ENCODE data around the gene CSF2RB.
"Not testable (repeated sequence)": the region's sequence is repeated elsewhere in the genome, so short reads cannot be mapped to it uniquely, and the experiment has no call there.

Gene CSF2RB

GRCh38 chr22:36968249-36968964 lies 55.0 kb downstream of the CSF2RB start:
- DNase-seq (ENCODE audit: low spot score): no peak

DNA sequence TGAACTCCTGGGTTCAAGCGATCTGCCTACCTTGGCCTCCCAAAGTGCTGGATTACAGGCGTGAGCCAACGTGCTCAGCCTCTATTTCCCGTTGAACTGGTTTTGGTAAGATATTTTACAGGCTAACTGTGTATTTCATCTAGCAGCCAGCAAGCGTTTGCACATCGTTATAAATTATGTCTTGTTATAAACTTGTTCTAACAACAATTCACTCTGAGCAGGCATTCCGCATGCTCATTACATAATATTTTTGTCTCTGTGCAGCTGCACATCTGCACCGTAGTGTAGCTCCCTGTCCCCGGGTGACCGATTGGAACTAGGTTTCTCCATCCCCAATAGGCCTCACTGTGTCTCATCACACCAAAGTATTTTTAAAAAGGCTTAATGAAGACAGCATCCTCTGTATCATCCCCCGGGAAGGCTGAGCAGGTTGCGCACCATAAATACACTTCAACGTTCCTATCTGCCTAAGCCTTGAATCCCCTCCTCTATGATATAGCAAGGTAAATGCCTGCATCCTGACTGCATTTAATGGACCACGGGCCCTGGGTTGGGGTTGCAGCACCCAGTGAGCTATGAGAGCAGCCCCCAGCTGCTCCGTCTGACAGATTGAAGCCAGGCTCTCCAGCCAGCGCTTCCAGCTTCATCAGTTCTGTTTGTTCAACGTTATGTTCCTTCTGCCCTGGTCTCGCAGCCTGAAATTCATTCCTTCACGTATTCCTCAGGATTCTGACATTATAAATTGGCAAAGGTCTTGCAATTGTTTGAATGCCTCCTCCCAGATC lies 58.1 kb downstream of the CSF2RB start:
- DNase-seq (ENCODE audit: low spot score): no peak

- DNase-seq (ENCODE audit: low spot score): no peak
Observed at GRCh38 chr22:36976606-36977005, 63.2 kb downstream of the CSF2RB start.

DNA sequence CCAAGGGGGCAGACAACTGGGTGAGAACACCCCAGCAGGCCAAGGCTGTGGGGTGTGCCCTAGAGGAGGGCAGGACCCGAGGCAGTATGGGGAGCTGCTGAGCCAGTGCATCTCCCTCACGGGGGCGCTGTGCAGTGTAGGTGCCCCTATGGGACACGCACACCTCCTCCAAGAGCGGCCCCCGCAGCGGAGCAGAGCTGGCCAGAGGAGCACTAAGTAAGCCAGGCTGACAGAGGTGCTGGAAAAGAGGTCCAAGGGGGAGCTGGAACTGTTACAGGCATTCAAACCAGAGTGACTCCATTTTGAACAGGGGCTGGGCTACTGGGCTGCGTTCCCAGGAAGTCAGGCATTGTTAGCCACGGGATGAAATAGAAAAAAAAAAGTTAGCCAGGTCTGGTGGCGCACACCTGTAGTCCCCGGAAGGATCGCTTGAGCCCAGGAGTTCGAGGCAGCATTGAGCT lies 64.0 kb downstream of the CSF2RB start:
- DNase-seq (ENCODE audit: low spot score): no peak

- peak; percentile 98 for DNase-seq (ENCODE audit: low spot score)
Observed at GRCh38 chr22:36977947-36978660, 64.7 kb downstream of the CSF2RB start.

DNA sequence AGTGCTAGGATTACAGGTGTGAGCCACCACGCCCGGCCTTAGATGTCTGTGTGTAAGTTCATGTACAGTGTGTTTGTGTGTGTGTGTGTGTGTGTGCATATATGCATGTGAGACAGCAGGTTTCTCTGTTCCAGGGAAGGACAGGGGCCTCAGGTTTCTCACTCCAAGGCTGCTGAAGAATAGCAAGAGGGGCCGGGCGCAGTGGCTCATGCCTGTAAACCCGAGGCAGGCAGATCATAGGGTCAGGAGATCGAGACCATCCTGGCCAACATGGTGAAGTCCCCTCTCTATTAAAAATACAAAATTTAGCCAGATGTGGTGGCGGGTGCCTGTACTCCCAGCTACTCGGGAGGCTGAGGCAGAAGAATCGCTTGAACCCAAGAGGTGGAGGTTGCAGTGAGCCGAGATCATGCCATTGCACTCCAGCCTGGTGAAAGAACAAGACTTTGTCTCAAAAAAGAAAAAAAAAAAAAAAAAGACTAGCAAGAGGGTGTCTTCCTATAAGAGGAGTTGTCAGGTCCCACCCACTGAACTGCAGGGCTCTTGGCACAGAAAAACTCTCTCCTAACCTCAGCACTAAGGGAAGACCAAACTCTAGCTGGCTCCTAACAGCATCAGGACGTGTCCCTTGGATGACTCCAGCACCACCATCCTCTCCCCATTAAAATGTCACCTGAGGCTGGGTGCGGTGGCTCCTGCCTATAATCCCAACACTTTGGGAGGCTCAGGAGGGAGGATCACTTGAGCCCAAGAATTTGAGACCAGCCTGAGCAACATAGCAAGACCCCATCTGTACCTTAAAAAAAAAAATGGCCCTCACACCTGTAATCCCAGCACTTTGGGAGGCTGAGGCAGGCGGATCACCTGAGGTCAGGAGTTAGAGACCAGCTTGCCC lies 65.8 kb downstream of the CSF2RB start:
- DNase-seq (ENCODE audit: low spot score): no peak

DNA sequence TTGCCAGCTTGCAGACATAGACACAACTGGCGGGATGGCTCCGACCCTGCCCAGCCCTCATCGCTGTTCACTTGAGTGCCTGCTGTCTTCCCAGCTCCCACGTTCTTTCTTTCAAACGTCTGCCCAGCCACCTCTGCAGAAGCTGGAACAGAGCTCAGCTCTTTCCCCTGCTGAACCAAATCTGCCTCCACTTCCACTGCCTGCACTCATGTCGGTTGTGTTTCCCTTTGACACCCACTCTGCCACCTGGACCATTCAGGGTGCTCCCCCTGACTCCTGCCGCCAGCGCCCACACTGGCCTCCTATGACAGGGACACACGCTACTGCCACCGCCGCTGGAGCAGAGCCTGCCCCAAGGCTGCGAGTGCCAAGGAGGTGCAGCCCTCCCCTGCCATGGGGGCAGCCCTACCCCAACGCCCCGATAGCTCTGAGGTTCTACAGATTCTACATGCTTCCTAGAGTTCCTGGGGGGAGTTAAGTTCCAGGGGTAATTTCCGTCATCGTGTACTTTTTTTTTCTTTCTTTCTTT lies 67.9 kb downstream of the CSF2RB start:
- no peak for DNase-seq (ENCODE audit: low spot score)

GRCh38 chr22:36982136-36982535 lies 68.7 kb downstream of the CSF2RB start:
- DNase-seq (ENCODE audit: low spot score): no peak

GRCh38 chr22:36985211-36985889 lies 71.9 kb downstream of the CSF2RB start:
- DNase-seq (ENCODE audit: low spot score): no peak

DNA sequence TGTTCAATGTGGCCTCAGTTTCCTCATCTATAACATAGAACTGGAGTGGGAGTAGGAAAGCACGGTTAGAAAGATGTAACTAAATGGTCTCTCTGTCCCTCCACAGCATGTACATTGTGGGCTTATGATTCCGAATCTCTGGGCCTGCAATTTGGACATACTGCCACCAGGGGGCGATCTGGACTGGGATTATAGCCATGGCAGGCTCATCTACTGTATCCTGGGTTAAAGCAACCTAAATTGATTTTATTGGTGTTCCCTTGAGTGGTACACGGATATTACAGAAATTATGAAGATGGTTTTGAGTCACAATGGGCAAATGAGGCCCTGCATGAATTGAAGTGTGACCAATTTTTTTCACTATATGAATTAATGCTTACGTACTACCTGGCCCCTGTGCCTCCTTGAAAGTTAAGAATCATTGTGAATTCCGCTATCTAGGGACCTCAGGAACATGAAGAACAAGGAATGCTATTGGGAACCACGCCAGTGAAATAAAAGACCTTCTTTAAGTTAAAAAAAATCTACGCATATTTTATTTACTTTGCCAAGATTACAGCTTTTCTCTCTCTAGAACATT lies 72.9 kb downstream of the CSF2RB start:
- DNase-seq (ENCODE audit: low spot score): no peak

- DNase-seq (ENCODE audit: low spot score): no peak
Observed at GRCh38 chr22:36988075-36988832, 74.8 kb downstream of the CSF2RB start.

GRCh38 chr22:36989012-36989411 lies 75.6 kb downstream of the CSF2RB start:
- not testable (repeated sequence) for DNase-seq (ENCODE audit: low spot score)

All from GM03348 (cell line).